A172 (cell line): ENCODE measurements around the gene EXOC4. TPM values are rescaled to one million over a fixed set of nuclear protein-coding genes. Genes with fewer than 3 reads are reported as not detected.
A peak's percentile ranks its signal among the peaks of the same experiment; 100 is the strongest.

Experiments used
- DNase-seq: peaks from one replicate; pipeline ENCODE4 v3.0.0-alpha.2; 2015; ENCODE audit warnings: low spot score
- total RNA-seq: library from RNA; depleted of rRNA; stranded (reverse); fragments of >200 nt; shearing (Covaris generic); gene quantifications from 2 replicates; pipeline ENCODE4 v1.2.3, GENCODE V29; 2014

The EXOC4 gene
- total RNA-seq, 1 experiment from 2014 or later: 37.4 TPM

- DNase-seq: no peak
Observed at GRCh38 chr7:133704453-133704852, 451.6 kb downstream of the EXOC4 start.

- peak; percentile 84 for DNase-seq
Observed at GRCh38 chr7:133705596-133705995, 452.7 kb downstream of the EXOC4 start.

DNA sequence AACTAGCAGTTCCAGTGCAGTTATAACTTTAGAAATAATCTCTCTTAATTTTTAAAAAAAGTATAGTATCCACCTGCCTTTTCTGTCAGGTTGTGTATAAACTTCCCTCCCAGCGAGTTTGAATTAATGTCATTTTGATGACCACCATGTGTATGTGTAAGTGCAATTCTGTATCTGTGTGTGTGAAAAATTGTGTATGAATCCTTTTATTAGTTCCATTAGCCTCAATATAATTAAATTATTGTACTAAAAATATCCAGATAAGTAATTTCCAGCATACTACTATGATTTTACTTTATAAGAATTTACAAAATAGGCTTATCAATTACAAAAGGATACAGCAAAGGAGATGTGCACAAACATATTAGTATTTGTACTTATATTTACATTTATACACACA, 453.1 kb downstream of the EXOC4 start:
- DNase-seq: no peak

GRCh38 chr7:133709036-133709880, 456.4 kb downstream of the EXOC4 start:
- DNase-seq: no peak

- no peak for DNase-seq
Observed at GRCh38 chr7:133712544-133712943, 459.7 kb downstream of the EXOC4 start.

- DNase-seq: no peak
Observed at GRCh38 chr7:133714654-133715053, 461.8 kb downstream of the EXOC4 start.

DNA sequence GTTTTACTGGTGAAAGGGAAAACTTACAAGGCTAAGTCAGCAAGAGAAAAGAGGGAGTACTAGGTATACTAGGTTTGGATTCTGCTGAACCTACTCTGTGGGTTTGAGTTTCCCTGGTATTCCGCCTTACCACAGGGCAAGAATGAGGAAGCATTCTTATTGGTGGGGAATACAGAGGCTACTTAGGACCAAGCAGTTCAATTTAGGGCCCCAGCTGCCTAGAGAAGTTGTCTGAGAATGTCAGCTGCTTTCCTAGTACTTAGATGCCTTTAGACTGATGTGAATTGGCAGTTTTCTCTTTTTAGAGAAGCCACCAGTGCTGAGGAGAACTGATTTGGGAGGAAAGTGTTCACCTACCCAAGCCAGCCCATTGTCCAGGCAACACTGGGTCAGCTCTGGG, 465.3 kb downstream of the EXOC4 start:
- DNase-seq: no peak

DNA sequence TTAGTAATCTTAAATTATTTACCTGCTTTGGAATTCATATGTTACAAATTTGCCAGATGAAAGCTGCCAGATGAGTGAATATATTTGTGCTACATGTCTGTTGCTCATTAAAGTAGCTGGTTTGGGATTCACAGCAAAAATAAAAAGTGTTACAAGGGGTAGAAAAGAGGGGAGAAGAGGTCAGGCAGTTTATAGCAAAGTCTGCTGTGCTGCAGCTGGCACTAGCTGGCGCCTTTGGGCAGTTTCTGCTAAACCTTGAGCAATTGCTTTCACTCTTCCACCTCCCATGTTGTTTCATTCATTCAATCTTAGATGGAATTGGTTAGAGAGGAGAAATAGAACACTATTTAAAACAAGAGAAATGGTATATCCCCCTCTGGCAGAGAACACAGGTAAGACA, 470.2 kb downstream of the EXOC4 start:
- no peak for DNase-seq

- no peak for DNase-seq
Observed at GRCh38 chr7:133724148-133724547, 471.3 kb downstream of the EXOC4 start.

- no peak for DNase-seq
Observed at GRCh38 chr7:133724694-133725093, 471.8 kb downstream of the EXOC4 start.

DNA sequence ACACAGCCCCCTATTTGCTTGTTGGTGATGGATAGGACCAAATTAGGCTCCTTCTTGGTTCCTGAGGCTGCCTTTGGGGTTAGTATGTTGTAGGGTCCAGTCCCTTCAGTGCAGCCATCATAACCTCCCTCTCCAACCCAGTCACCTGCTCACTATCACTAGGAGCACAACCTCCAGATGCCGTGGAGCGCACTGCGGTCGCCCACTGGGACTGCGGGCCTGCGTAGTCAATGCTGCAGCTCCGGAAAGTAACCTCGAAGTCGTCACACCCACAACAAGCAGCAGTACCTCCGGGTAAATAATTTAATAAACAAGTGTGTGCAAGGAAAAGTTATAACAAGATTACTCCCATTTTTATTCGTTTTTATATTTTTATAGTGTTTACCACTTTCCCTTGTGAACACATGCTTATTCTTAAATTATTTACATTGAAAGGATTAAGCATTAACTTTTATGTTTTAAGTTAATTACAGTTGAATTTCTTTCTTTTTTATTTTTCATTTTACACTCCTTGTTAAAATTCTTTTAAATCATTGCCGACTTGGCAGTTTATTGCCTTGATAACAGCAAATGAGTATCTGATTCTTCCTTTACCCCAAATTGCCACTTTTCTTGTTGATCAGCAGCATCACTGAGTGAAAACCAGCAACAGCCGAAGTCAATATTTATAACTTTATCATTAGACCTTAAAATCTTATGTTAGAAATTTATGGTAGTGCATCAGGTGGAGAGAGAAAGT, 474.8 kb downstream of the EXOC4 start:
- no peak for DNase-seq

- DNase-seq: no peak
Observed at GRCh38 chr7:133730360-133730759, 477.5 kb downstream of the EXOC4 start.

DNA sequence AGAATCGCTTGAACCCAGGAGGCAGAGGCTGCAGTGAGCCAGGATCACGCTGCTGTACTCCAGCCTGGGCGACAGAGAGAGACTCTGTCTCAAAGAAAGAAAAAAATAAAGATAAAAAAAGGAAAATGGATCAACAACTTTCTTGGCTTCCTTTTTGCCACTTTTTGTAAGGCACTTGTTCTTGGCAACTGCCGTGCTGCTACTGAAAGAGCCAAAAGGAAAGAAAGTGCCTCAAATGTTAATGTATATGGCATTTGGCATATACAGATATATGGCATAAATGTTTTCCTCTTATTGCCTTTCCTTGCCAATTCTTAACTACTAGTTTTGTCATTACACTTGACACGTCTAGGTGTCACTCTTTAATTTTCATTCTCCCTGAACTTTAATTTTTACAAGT, 480.5 kb downstream of the EXOC4 start:
- no peak for DNase-seq

- DNase-seq: no peak
Observed at GRCh38 chr7:133735222-133735621, 482.3 kb downstream of the EXOC4 start.

- DNase-seq: no peak
Observed at GRCh38 chr7:133739817-133740216, 486.9 kb downstream of the EXOC4 start.

DNA sequence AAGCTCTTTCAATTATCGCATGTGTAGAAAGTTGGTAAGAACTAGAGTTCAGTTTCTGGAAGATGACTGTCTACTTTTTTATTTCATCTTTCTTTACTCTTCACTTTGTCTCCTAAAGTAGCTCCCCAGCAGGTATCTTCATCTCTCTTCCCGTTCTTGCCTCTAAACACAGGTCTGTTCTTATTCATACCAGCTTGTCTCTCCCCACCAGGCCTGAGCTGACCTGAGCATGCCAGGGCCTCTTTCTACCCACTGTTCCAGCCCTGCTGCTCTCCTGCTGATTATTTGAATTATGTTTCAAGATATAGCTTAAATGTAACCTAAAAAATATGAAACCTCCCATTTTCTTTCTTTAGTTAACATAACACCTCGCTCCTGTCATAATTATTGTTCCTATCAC, 488.2 kb downstream of the EXOC4 start:
- DNase-seq: no peak

GRCh38 chr7:133741703-133742102, 488.8 kb downstream of the EXOC4 start:
- DNase-seq: no peak

- DNase-seq: no peak
Observed at GRCh38 chr7:133742709-133743538, 490.0 kb downstream of the EXOC4 start.

- no peak for DNase-seq
Observed at GRCh38 chr7:133744451-133744850, 491.6 kb downstream of the EXOC4 start.

- no peak for DNase-seq
Observed at GRCh38 chr7:133746305-133746704, 493.4 kb downstream of the EXOC4 start.

- DNase-seq: no peak
Observed at GRCh38 chr7:133746847-133747246, 494.0 kb downstream of the EXOC4 start.
